Stomach (tissue), 9 donors: Measurements from ENCODE around the gene TSHZ2. TPM values are rescaled to one million over a fixed set of nuclear protein-coding genes. Genes with fewer than 3 reads are reported as not detected.

Experiments
- DNase-seq, 2 donors: peaks; one replicate each; pipeline versions ENCODE4 v3.0.0 to v3.0.0-alpha.2; 2013 to 2019
- H3K27ac ChIP-seq, 5 donors: fragments of 200-600 bp in 4 of 5; sonication (generic) in 4 of 5; one replicate each; pipeline ENCODE4 v1.5.1; 2013 to 2019; ENCODE audit warnings: mild to moderate bottlenecking in 1 of 5, moderate library complexity in 1 of 5
- H3K27me3 ChIP-seq, 3 donors: fragments of 200-600 bp; sonication (generic); one replicate each; pipeline ENCODE4 v1.5.1; 2017 to 2019; ENCODE audit warnings: mixed run types in 1 of 3
- H3K36me3 ChIP-seq, 4 donors: fragments of 200-600 bp; sonication (generic); 1 replicate in 3 of 4; 2 replicates in 1 of 4; pipeline ENCODE4 v1.5.1; 2016 to 2019
- H3K4me1 ChIP-seq, 4 donors: fragments of 200-600 bp; sonication (generic); one replicate each; pipeline ENCODE4 v1.5.1; 2016 to 2019
- H3K4me3 ChIP-seq, 4 donors: fragments of 200-600 bp; sonication (generic) in 3 of 4; one replicate each; pipeline ENCODE4 v1.5.1; 2016 to 2019; ENCODE audit warnings: mild to moderate bottlenecking in 1 of 4
- H3K9me3 ChIP-seq, 4 donors: fragments of 200-600 bp; sonication (generic); one replicate each; pipeline ENCODE4 v1.5.1; 2016 to 2019
- EP300 ChIP-seq: sonication (generic); formaldehyde crosslinking; IDR thresholded peaks from one replicate; pipeline ENCODE4 v1.6.1; 2017; ENCODE audit warnings: antibody characterized with exemption
- POLR2A ChIP-seq, 4 donors: fragments of 450-650 bp; IDR thresholded peaks; one replicate each; pipeline ENCODE4 v1.6.1; 2016; ENCODE audit warnings: antibody characterized with exemption in 4 of 4, control low read depth in 2 of 4, mild to moderate bottlenecking in 1 of 4, moderate library complexity in 1 of 4
- POLR2AphosphoS5 ChIP-seq, 3 donors: sonication (generic); formaldehyde crosslinking; IDR thresholded peaks; one replicate each; pipeline ENCODE4 v1.6.1; 2016; ENCODE audit warnings: antibody characterized with exemption in 3 of 3
- WGBS, 5 donors: extraction: QIAGEN DNeasy Blood & Tissue Kit in 3 of 5; methylation state at CpG; one replicate each; pipeline versions ENCODE4 v1.1.5 to v1.1.7; 2013 to 2018; 5-methylcytosine and 5-hydroxymethylcytosine counted together
- intact Hi-C: fragments of 100-400 bp; cut with DNase I; formaldehyde crosslinking; loops from one replicate; pipeline ENCODE4 v1.15.1; 2023; ENCODE audit warnings: low total_unique reads
- polyA plus RNA-seq, 3 donors: library from polyadenylated mRNA; stranded (reverse); fragments of 200-250 nt; gene quantifications; one replicate each; pipeline ENCODE4 v1.2.3, GENCODE V29; 2013
- total RNA-seq, 5 donors: library from RNA; depleted of rRNA; stranded (reverse); fragments of >200 nt; gene quantifications; one replicate each; pipeline versions ENCODE4 v1.1.0 to v1.2.3, GENCODE V29; 2014 to 2016
- TF ChIP-seq, protein P1 (sequence below), 7 experiments: fragments of 450-650 bp in 4 of 7; fragments of 200-600 bp in 3 of 7; sonication (generic) in 3 of 7; IDR thresholded peaks; one replicate each; pipeline ENCODE4 v1.5.1; 2016 to 2019; ENCODE audit warnings: antibody characterized with exemption in 7 of 7, control low read depth in 2 of 7, mild to moderate bottlenecking in 1 of 7
- donor health status: healthy with polysubstance abuse.
- donor health status: Bipolar disorder and iron deficiency.
- donor health status: healthy.

Gene TSHZ2
- total and polyA plus RNA-seq, 8 donors = 2.9 to 20.5 (median 5.8) TPM

DNA sequence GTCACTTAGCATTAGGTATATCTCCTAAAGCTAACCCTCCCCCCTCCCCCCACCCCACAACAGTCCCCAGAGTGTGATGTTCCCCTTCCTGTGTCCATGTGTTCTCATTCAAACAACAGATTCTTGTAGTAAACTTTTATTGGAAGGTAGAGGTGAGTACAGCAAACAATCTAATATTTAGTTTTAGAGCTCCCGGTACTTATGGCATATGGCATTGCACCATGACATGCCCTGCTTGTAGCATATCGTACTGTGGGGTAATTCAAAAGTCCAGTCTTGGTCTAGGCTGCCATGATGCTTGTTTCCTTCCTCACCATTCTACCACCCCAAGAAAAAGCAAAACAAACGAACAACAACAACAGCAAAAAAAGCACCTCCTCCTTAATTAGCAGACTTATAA is 332.0 kb downstream of the TSHZ2 start:
- Histone ChIP-seq H3K4me1 (peaks cover 0 to 23% (median 10%) of the 10 kb centered on the region in 4 donors), H3K36me3 (no peaks in the 10 kb centered on the region), H3K4me3 (no peak overlapping the region), H3K27ac (no peak overlapping the region), H3K27me3 (no peaks in the 10 kb centered on the region), H3K9me3 (no peaks in the 10 kb centered on the region)
- WGBS, 5 donors = 92 to 96% (median 94%) methylated on average over 3 of the region's 3 CpGs
- intact Hi-C loops = no loop called here
- DNase-seq = no peak
- TF ChIP-seq POLR2A (IDR thresholded peaks at IDR 0.05) (no peak), POLR2AphosphoS5 (IDR thresholded peaks at IDR 0.05) (no peak), EP300 (no peak)
- TF ChIP-seq, protein P1, sequence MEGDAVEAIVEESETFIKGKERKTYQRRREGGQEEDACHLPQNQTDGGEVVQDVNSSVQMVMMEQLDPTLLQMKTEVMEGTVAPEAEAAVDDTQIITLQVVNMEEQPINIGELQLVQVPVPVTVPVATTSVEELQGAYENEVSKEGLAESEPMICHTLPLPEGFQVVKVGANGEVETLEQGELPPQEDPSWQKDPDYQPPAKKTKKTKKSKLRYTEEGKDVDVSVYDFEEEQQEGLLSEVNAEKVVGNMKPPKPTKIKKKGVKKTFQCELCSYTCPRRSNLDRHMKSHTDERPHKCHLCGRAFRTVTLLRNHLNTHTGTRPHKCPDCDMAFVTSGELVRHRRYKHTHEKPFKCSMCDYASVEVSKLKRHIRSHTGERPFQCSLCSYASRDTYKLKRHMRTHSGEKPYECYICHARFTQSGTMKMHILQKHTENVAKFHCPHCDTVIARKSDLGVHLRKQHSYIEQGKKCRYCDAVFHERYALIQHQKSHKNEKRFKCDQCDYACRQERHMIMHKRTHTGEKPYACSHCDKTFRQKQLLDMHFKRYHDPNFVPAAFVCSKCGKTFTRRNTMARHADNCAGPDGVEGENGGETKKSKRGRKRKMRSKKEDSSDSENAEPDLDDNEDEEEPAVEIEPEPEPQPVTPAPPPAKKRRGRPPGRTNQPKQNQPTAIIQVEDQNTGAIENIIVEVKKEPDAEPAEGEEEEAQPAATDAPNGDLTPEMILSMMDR (IDR thresholded peaks at IDR 0.05) = no peak

- intact Hi-C loops = no loop called here
- TF ChIP-seq EP300 (no peak), POLR2AphosphoS5 (IDR thresholded peaks at IDR 0.05) (no peak), POLR2A (IDR thresholded peaks at IDR 0.05) (no peak)
- TF ChIP-seq, protein P1 (IDR thresholded peaks at IDR 0.05) = no peak
- no peaks in the 10 kb centered on the region for H3K36me3 ChIP-seq
Observed at GRCh38 chr20:53306192-53306805, 334.1 kb downstream of the TSHZ2 start.

GRCh38 chr20:53307964-53308597 is 335.9 kb downstream of the TSHZ2 start:
- Histone ChIP-seq H3K27me3 (no peaks in the 10 kb centered on the region), H3K27ac (no peak overlapping the region), H3K4me1 (peaks cover 0 to 10% (median 1%) of the 10 kb centered on the region in 4 donors), H3K36me3 (no peaks in the 10 kb centered on the region), H3K9me3 (peaks cover 0 to 4% (median 0%) of the 10 kb centered on the region in 4 donors), H3K4me3 (no peak overlapping the region)
- intact Hi-C loops = no loop called here
- TF ChIP-seq POLR2AphosphoS5 (IDR thresholded peaks at IDR 0.05) (no peak), POLR2A (IDR thresholded peaks at IDR 0.05) (no peak), EP300 (no peak)
- TF ChIP-seq, protein P1 (IDR thresholded peaks at IDR 0.05) = no peak
- WGBS, 5 donors = 59 to 68% (median 61%) methylated on average over 16 of the region's 16 CpGs
- peak in 1 of 2 donors; percentile 47 for DNase-seq

More at GRCh38 chr20:53306192-53306805, 334.1 kb downstream of the TSHZ2 start:
- Histone ChIP-seq H3K9me3 (peaks cover 0 to 4% (median 0%) of the 10 kb centered on the region in 4 donors), H3K4me3 (no peak overlapping the region), H3K27me3 (no peaks in the 10 kb centered on the region), H3K27ac (no peak overlapping the region), H3K4me1 (peaks cover 0 to 16% (median 4%) of the 10 kb centered on the region in 4 donors)
- WGBS, 5 donors = 34 to 51% (median 40%) methylated on average over 8 of the region's 8 CpGs
- no peak for DNase-seq

DNA sequence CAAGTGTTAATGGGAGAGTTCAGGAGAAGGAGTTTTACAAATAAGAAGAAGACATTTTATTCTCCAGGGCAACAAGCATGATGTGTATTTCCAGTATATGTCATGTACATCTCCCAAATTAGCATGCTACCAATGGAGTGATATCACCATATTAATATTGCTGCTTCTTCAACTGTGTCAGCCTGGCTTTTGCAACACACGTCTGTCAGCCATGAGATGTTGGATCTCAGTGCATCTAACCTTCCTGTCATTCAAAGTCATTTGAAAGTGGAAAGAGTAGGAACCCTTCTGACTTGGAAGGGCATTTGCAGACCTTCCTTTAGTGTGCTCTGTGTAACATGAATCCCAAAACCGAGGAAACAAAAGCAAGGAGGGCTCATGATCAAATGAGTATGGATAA is 337.4 kb downstream of the TSHZ2 start:
- Histone ChIP-seq H3K27ac (no peak overlapping the region), H3K36me3 (no peaks in the 10 kb centered on the region), H3K4me1 (peaks cover 0 to 13% (median 0%) of the 10 kb centered on the region in 4 donors), H3K9me3 (peaks cover 0 to 4% (median 0%) of the 10 kb centered on the region in 4 donors), H3K27me3 (no peaks in the 10 kb centered on the region), H3K4me3 (no peak overlapping the region)
- intact Hi-C loops = no loop called here
- DNase-seq = no peak
- 78 to 90% (median 86%) methylated on average over 2 of the region's 2 CpGs for WGBS, 5 donors
- TF ChIP-seq POLR2A (IDR thresholded peaks at IDR 0.05) (no peak), EP300 (no peak), POLR2AphosphoS5 (IDR thresholded peaks at IDR 0.05) (no peak)
- TF ChIP-seq, protein P1 (IDR thresholded peaks at IDR 0.05) = no peak
